Testis (tissue), 2 donors: Measurements from ENCODE around the gene SLC22A31.

ENCODE experiments used
- POLR2A ChIP-seq: fragments of 450-650 bp; IDR thresholded peaks from one replicate; pipeline ENCODE4 v1.6.1; 2017; ENCODE audit warnings: antibody characterized with exemption, mild to moderate bottlenecking, moderate library complexity
- TF ChIP-seq, protein P1 (sequence below), 3 experiments: fragments of 450-650 bp in 2 of 3; fragments of 200-600 bp in 1 of 3; sonication (generic) in 1 of 3; IDR thresholded peaks; one replicate each; pipeline ENCODE4 v1.5.1; 2016 to 2019; ENCODE audit warnings: antibody characterized with exemption in 3 of 3, mild to moderate bottlenecking in 2 of 3, moderate library complexity in 1 of 3

DNA sequence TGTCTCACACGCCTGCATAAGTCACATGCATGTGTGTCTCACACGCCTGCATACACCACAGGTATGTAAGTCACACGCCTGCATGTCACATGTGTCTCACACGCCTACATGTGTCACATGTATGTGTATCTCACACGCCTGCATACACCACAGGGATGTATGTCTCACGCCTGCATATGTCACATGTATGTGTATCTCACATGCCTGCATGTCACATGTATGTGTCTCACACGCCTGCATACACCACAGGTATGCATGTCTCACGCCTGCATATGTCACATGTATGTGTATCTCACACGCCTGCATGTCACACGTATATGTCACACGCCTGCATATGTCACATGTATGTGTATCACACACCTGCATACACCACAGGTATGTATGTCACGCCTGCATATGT lies 42.6 kb downstream of the SLC22A31 start:
- TF ChIP-seq POLR2A, result no peak
- TF ChIP-seq, protein P1, sequence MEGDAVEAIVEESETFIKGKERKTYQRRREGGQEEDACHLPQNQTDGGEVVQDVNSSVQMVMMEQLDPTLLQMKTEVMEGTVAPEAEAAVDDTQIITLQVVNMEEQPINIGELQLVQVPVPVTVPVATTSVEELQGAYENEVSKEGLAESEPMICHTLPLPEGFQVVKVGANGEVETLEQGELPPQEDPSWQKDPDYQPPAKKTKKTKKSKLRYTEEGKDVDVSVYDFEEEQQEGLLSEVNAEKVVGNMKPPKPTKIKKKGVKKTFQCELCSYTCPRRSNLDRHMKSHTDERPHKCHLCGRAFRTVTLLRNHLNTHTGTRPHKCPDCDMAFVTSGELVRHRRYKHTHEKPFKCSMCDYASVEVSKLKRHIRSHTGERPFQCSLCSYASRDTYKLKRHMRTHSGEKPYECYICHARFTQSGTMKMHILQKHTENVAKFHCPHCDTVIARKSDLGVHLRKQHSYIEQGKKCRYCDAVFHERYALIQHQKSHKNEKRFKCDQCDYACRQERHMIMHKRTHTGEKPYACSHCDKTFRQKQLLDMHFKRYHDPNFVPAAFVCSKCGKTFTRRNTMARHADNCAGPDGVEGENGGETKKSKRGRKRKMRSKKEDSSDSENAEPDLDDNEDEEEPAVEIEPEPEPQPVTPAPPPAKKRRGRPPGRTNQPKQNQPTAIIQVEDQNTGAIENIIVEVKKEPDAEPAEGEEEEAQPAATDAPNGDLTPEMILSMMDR (IDR thresholded peaks at IDR 0.05), result no peak
